Esophagus muscularis mucosa (tissue), 4 donors: ENCODE data around the gene FAM227B. TPM values are rescaled to one million over a fixed set of nuclear protein-coding genes. Genes with fewer than 3 reads are reported as not detected.

Experiments
- DNase-seq: peaks from one replicate; pipeline ENCODE4 v3.0.0-alpha.2; 2017; ENCODE audit errors: extremely low spot score
- H3K27ac ChIP-seq, 4 donors: fragments of 200-600 bp; sonication (generic); replicated peaks in 1 of 4; 1 replicate in 3 of 4; 2 replicates in 1 of 4; pipeline ENCODE4 v1.5.1; 2016 to 2019; ENCODE audit warnings: mild to moderate bottlenecking in 1 of 4
- H3K27me3 ChIP-seq, 4 donors: fragments of 200-600 bp; sonication (generic); one replicate each; pipeline versions ENCODE4 v1.5.1 to v1.6.0; 2016 to 2019
- H3K36me3 ChIP-seq, 4 donors: fragments of 200-600 bp; sonication (generic); one replicate each; pipeline ENCODE4 v1.5.1; 2016 to 2019
- H3K4me1 ChIP-seq, 4 donors: fragments of 200-600 bp; sonication (generic); one replicate each; pipeline ENCODE4 v1.5.1; 2016 to 2019
- H3K4me3 ChIP-seq, 4 donors: fragments of 200-600 bp; sonication (generic); 1 replicate in 2 of 4; 2 replicates in 2 of 4; pipeline ENCODE4 v1.5.1; 2016 to 2019; ENCODE audit warnings: mild to moderate bottlenecking in 4 of 4, moderate library complexity in 1 of 4
- H3K9me3 ChIP-seq, 4 donors: fragments of 200-600 bp; sonication (generic); 1 replicate in 3 of 4; 2 replicates in 1 of 4; pipeline ENCODE4 v1.5.1; 2016 to 2019
- CTCF ChIP-seq, 3 experiments: fragments of 200-600 bp in 2 of 3; fragments of 450-650 bp in 1 of 3; sonication (generic) in 2 of 3; IDR thresholded peaks; one replicate each; pipeline ENCODE4 v1.5.1; 2017 to 2019; ENCODE audit warnings: antibody characterized with exemption in 3 of 3, mild to moderate bottlenecking in 2 of 3, moderate library complexity in 1 of 3
- EP300 ChIP-seq: sonication (generic); formaldehyde crosslinking; IDR thresholded peaks from one replicate; pipeline ENCODE4 v1.6.1; 2017; ENCODE audit warnings: antibody characterized with exemption
- POLR2A ChIP-seq: fragments of 450-650 bp; IDR thresholded peaks from one replicate; pipeline ENCODE4 v1.6.1; 2017; ENCODE audit warnings: antibody characterized with exemption, moderate library complexity, mild to moderate bottlenecking, low read depth
- POLR2AphosphoS5 ChIP-seq, 2 donors: sonication (generic); formaldehyde crosslinking; IDR thresholded peaks; one replicate each; pipeline ENCODE4 v1.6.1; 2017; ENCODE audit warnings: antibody characterized with exemption in 2 of 2
- WGBS: methylation state at CpG from one replicate; pipeline ENCODE4 v1.1.5; 2018; 5-methylcytosine and 5-hydroxymethylcytosine counted together
- intact Hi-C: fragments of 100-400 bp; cut with DNase I; formaldehyde crosslinking; loops from one replicate; pipeline ENCODE4 v1.15.1; 2023
- total RNA-seq, 4 donors: library from RNA; depleted of rRNA; stranded (reverse); fragments of >200 nt; gene quantifications; one replicate each; pipeline versions ENCODE4 v1.1.0 to v1.2.1, GENCODE V29; 2016

The FAM227B gene
- total RNA-seq, 4 donors from 2014 or later, result 5.8 to 13.7 (median 10.3) TPM

- intact Hi-C loops, result no loop called here
- 87% methylated on average over 1 of the region's 1 CpG for WGBS
- H3K27me3 ChIP-seq, result no peaks in the 10 kb centered on the region
- TF ChIP-seq EP300, result no peak
- TF ChIP-seq POLR2A, result no peak
- no peak overlapping the region for H3K27ac ChIP-seq
- peaks cover 0 to 4% (median 0%) of the 10 kb centered on the region in 4 donors for H3K4me1 ChIP-seq
- no peak for DNase-seq
- H3K4me3 ChIP-seq, result no peak overlapping the region
- peaks cover 8 to 32% (median 18%) of the 10 kb centered on the region in 4 donors for H3K36me3 ChIP-seq
- H3K9me3 ChIP-seq, result no peaks in the 10 kb centered on the region
Measured at GRCh38 chr15:49323207-49323606, 297.4 kb downstream of the FAM227B start.

- Histone ChIP-seq H3K4me3 (no peak overlapping the region), H3K36me3 (peaks cover 8 to 27% (median 17%) of the 10 kb centered on the region in 4 donors), H3K9me3 (no peaks in the 10 kb centered on the region), H3K27me3 (no peaks in the 10 kb centered on the region), H3K4me1 (peaks cover 0 to 5% (median 3%) of the 10 kb centered on the region in 4 donors), H3K27ac (no peak overlapping the region)
- 67% methylated on average over 1 of the region's 1 CpG for WGBS
- no peak for TF ChIP-seq CTCF (IDR thresholded peaks at IDR 0.05)
- TF ChIP-seq POLR2AphosphoS5 (IDR thresholded peaks at IDR 0.05), result no peak
- TF ChIP-seq EP300, result no peak
- DNase-seq, result no peak
- intact Hi-C loops, result no loop called here
Measured at GRCh38 chr15:49320351-49320750, 300.3 kb downstream of the FAM227B start.

GRCh38 chr15:49315391-49315823 is 305.2 kb downstream of the FAM227B start:
- DNase-seq, result no peak
- no peaks in the 10 kb centered on the region for H3K9me3 ChIP-seq
- H3K27me3 ChIP-seq, result no peaks in the 10 kb centered on the region
- intact Hi-C loops, result no loop called here
- peaks cover 7 to 18% (median 12%) of the 10 kb centered on the region in 4 donors for H3K36me3 ChIP-seq
- no peak overlapping the region for H3K4me3 ChIP-seq
- H3K27ac ChIP-seq, result no peak overlapping the region
- peaks cover 0 to 31% (median 20%) of the 10 kb centered on the region in 4 donors for H3K4me1 ChIP-seq
- TF ChIP-seq EP300 (no peak), CTCF (IDR thresholded peaks at IDR 0.05) (no peak), POLR2A (no peak), POLR2AphosphoS5 (IDR thresholded peaks at IDR 0.05) (no peak)
- WGBS, result 53% methylated on average over 2 of the region's 2 CpGs

- Histone ChIP-seq H3K4me1 (peaks cover 0 to 31% (median 20%) of the 10 kb centered on the region in 4 donors), H3K4me3 (no peak overlapping the region), H3K9me3 (no peaks in the 10 kb centered on the region), H3K27ac (peak overlapping the region in 1 of 4 donors; percentile 10), H3K36me3 (peaks cover 2 to 11% (median 7%) of the 10 kb centered on the region in 4 donors), H3K27me3 (no peaks in the 10 kb centered on the region)
- intact Hi-C loops, result no loop called here
- TF ChIP-seq CTCF (IDR thresholded peaks at IDR 0.05), result no peak
- peak in 1 of 2 donors; percentile 17 for TF ChIP-seq POLR2AphosphoS5 (IDR thresholded peaks at IDR 0.05)
- 28% methylated on average over 1 of the region's 1 CpG for WGBS
- DNase-seq, result no peak
Measured at GRCh38 chr15:49314716-49315115, 305.9 kb downstream of the FAM227B start.

GRCh38 chr15:49313650-49314049 is 307.0 kb downstream of the FAM227B start:
- Histone ChIP-seq H3K4me3 (no peak overlapping the region), H3K27ac (no peak overlapping the region), H3K9me3 (no peaks in the 10 kb centered on the region), H3K4me1 (peaks cover 0 to 31% (median 20%) of the 10 kb centered on the region in 4 donors), H3K27me3 (no peaks in the 10 kb centered on the region), H3K36me3 (peaks cover 0 to 4% (median 0%) of the 10 kb centered on the region in 4 donors)
- TF ChIP-seq CTCF (IDR thresholded peaks at IDR 0.05) (no peak), POLR2A (no peak), EP300 (no peak), POLR2AphosphoS5 (IDR thresholded peaks at IDR 0.05) (no peak)
- WGBS, result 100% methylated on average over 1 of the region's 1 CpG
- DNase-seq, result no peak
- intact Hi-C loops, result no loop called here
